Suprapubic skin (tissue), 4 donors: ENCODE measurements around the gene DIAPH3. TPM values are rescaled to one million over a fixed set of nuclear protein-coding genes. Genes with fewer than 3 reads are reported as not detected.

Experiments used
- DNase-seq, 2 donors: peaks; one replicate each; pipeline ENCODE4 v3.0.0-alpha.2; 2019; ENCODE audit warnings: low spot score in 2 of 2
- H3K27ac ChIP-seq: fragments of 200-600 bp; sonication (generic); one replicate; pipeline ENCODE4 v1.5.1; 2019
- H3K27me3 ChIP-seq: fragments of 200-600 bp; sonication (generic); one replicate; pipeline ENCODE4 v1.5.1; 2019
- H3K36me3 ChIP-seq: fragments of 200-600 bp; sonication (generic); one replicate; pipeline ENCODE4 v1.5.1; 2019
- H3K4me1 ChIP-seq: fragments of 200-600 bp; sonication (generic); one replicate; pipeline ENCODE4 v1.5.1; 2019
- H3K4me3 ChIP-seq: fragments of 200-600 bp; sonication (generic); one replicate; pipeline ENCODE4 v1.5.1; 2019; ENCODE audit warnings: mild to moderate bottlenecking
- H3K9me3 ChIP-seq: fragments of 200-600 bp; sonication (generic); one replicate; pipeline ENCODE4 v1.5.1; 2019
- CTCF ChIP-seq, 2 donors: fragments of 200-600 bp in 1 of 2; fragments of 450-650 bp in 1 of 2; sonication (generic) in 1 of 2; IDR thresholded peaks; one replicate each; pipeline ENCODE4 v1.5.1; 2016 to 2019; ENCODE audit warnings: antibody characterized with exemption in 2 of 2, mild to moderate bottlenecking in 1 of 2, moderate library complexity in 1 of 2
- EP300 ChIP-seq: sonication (generic); formaldehyde crosslinking; IDR thresholded peaks from one replicate; pipeline ENCODE4 v1.6.1; 2017; ENCODE audit warnings: antibody characterized with exemption
- POLR2A ChIP-seq, 2 donors: fragments of 450-650 bp; IDR thresholded peaks; one replicate each; pipeline ENCODE4 v1.6.1; 2017; ENCODE audit warnings: antibody characterized with exemption in 2 of 2, mild to moderate bottlenecking in 2 of 2, moderate library complexity in 2 of 2
- POLR2AphosphoS5 ChIP-seq, 3 donors: sonication (generic); formaldehyde crosslinking; IDR thresholded peaks; one replicate each; pipeline ENCODE4 v1.6.1; 2017; ENCODE audit warnings: antibody characterized with exemption in 3 of 3
- WGBS: methylation state at CpG from one replicate; pipeline ENCODE4 v1.1.5; 2018; 5-methylcytosine and 5-hydroxymethylcytosine counted together
- total RNA-seq, 4 donors: library from RNA; depleted of rRNA; stranded (reverse); fragments of >200 nt; gene quantifications; one replicate each; pipeline ENCODE4 v1.1.0, GENCODE V29; 2016

The DIAPH3 gene
- total RNA-seq, 4 donors from 2014 or later: 0.93 to 3.0 (median 2.3) TPM

GRCh38 chr13:59801107-59801880, 362.4 kb downstream of the DIAPH3 start:
- no peak for DNase-seq
- H3K27ac ChIP-seq: no peak overlapping the region
- no peak for TF ChIP-seq CTCF (IDR thresholded peaks at IDR 0.05)
- no peak for TF ChIP-seq EP300
- TF ChIP-seq POLR2AphosphoS5 (IDR thresholded peaks at IDR 0.05): no peak
- no peak for TF ChIP-seq POLR2A (IDR thresholded peaks at IDR 0.05)
- no peak overlapping the region for H3K4me3 ChIP-seq
- H3K4me1 ChIP-seq: no peaks in the 10 kb centered on the region
- H3K36me3 ChIP-seq: no peaks in the 10 kb centered on the region
- no peaks in the 10 kb centered on the region for H3K9me3 ChIP-seq
- H3K27me3 ChIP-seq: no peaks in the 10 kb centered on the region

GRCh38 chr13:59793107-59793506, 370.6 kb downstream of the DIAPH3 start:
- H3K4me3 ChIP-seq: no peak overlapping the region
- H3K4me1 ChIP-seq: no peaks in the 10 kb centered on the region
- H3K27ac ChIP-seq: no peak overlapping the region
- no peaks in the 10 kb centered on the region for H3K27me3 ChIP-seq
- H3K9me3 ChIP-seq: no peaks in the 10 kb centered on the region
- no peak for DNase-seq
- no peak for TF ChIP-seq POLR2AphosphoS5 (IDR thresholded peaks at IDR 0.05)
- WGBS: 98% methylated on average over 2 of the region's 2 CpGs
- H3K36me3 ChIP-seq: no peaks in the 10 kb centered on the region

- no peak overlapping the region for H3K27ac ChIP-seq
- TF ChIP-seq POLR2AphosphoS5 (IDR thresholded peaks at IDR 0.05): no peak
- TF ChIP-seq POLR2A (IDR thresholded peaks at IDR 0.05): no peak
- TF ChIP-seq EP300: no peak
- TF ChIP-seq CTCF (IDR thresholded peaks at IDR 0.05): no peak
- WGBS: 43% methylated on average over 2 of the region's 2 CpGs
- H3K9me3 ChIP-seq: no peaks in the 10 kb centered on the region
- no peak overlapping the region for H3K4me3 ChIP-seq
- DNase-seq: no peak
- H3K4me1 ChIP-seq: no peaks in the 10 kb centered on the region
- no peaks in the 10 kb centered on the region for H3K27me3 ChIP-seq
- no peaks in the 10 kb centered on the region for H3K36me3 ChIP-seq
Measured at GRCh38 chr13:59790626-59791025, 373.1 kb downstream of the DIAPH3 start.

- Histone ChIP-seq H3K36me3 (no peaks in the 10 kb centered on the region), H3K27me3 (no peaks in the 10 kb centered on the region), H3K27ac (no peak overlapping the region), H3K9me3 (no peaks in the 10 kb centered on the region), H3K4me1 (no peaks in the 10 kb centered on the region), H3K4me3 (no peak overlapping the region)
- 92% methylated on average over 6 of the region's 6 CpGs for WGBS
- no peak for TF ChIP-seq CTCF (IDR thresholded peaks at IDR 0.05)
- TF ChIP-seq POLR2A (IDR thresholded peaks at IDR 0.05): no peak
- TF ChIP-seq EP300: no peak
- TF ChIP-seq POLR2AphosphoS5 (IDR thresholded peaks at IDR 0.05): no peak
- DNase-seq: no peak
Measured at GRCh38 chr13:59789558-59789957, 374.2 kb downstream of the DIAPH3 start.

GRCh38 chr13:59787679-59788078, 376.0 kb downstream of the DIAPH3 start:
- H3K4me3 ChIP-seq: no peak overlapping the region
- H3K9me3 ChIP-seq: no peaks in the 10 kb centered on the region
- no peaks in the 10 kb centered on the region for H3K27me3 ChIP-seq
- H3K27ac ChIP-seq: no peak overlapping the region
- H3K4me1 ChIP-seq: no peaks in the 10 kb centered on the region
- no peak for DNase-seq
- TF ChIP-seq POLR2AphosphoS5 (IDR thresholded peaks at IDR 0.05) (no peak), POLR2A (IDR thresholded peaks at IDR 0.05) (no peak), CTCF (IDR thresholded peaks at IDR 0.05) (no peak), EP300 (no peak)
- H3K36me3 ChIP-seq: no peaks in the 10 kb centered on the region

GRCh38 chr13:59782696-59783095, 381.0 kb downstream of the DIAPH3 start:
- no peak for TF ChIP-seq EP300
- no peak for TF ChIP-seq CTCF (IDR thresholded peaks at IDR 0.05)
- TF ChIP-seq POLR2AphosphoS5 (IDR thresholded peaks at IDR 0.05): no peak
- no peak for TF ChIP-seq POLR2A (IDR thresholded peaks at IDR 0.05)
- no peak overlapping the region for H3K27ac ChIP-seq
- no peak overlapping the region for H3K4me3 ChIP-seq
- H3K27me3 ChIP-seq: no peaks in the 10 kb centered on the region
- no peaks in the 10 kb centered on the region for H3K36me3 ChIP-seq
- WGBS: 74% methylated on average over 4 of the region's 4 CpGs
- H3K4me1 ChIP-seq: no peaks in the 10 kb centered on the region
- DNase-seq: no peak
- H3K9me3 ChIP-seq: no peaks in the 10 kb centered on the region
